HG03045 (cell line): ENCODE data around the gene KANSL1.

Source experiments
- ATAC-seq: cut with Tn5 transposase; IDR thresholded peaks from one replicate; pipeline ENCODE4 v1.9.1; 2021; ENCODE audit warnings: mild to moderate bottlenecking, moderate library complexity; ENCODE audit not compliant: unreplicated experiment

KANSL1 gene

GRCh38 chr17:45991341-45991740, 201.9 kb downstream of the KANSL1 start:
- ATAC-seq = no peak

- ATAC-seq = no peak
Observed at GRCh38 chr17:45990886-45991285, 202.3 kb downstream of the KANSL1 start.

GRCh38 chr17:45989759-45990158, 203.5 kb downstream of the KANSL1 start:
- no peak for ATAC-seq

DNA sequence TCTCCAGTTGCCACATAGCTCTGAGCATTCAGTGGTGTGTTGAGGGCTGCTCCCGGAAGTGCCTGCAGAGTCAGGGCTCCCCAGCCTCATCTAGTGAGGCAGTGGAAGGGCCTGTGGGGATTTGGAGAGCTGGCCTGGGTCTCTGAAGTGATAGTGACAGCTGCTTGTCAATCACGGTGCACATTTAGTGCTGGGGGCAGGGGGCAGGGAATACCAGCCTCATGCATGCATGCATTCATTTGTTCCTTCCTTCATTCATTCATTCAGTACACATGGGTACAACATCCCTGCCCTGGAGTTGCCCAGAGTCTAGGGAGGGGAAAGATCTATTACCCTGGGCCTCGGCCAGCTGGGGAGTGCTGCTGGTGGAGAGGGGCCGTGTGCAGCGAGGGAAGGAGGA, 205.5 kb downstream of the KANSL1 start:
- ATAC-seq = no peak

- no peak for ATAC-seq
Observed at GRCh38 chr17:45986056-45986455, 207.2 kb downstream of the KANSL1 start.

DNA sequence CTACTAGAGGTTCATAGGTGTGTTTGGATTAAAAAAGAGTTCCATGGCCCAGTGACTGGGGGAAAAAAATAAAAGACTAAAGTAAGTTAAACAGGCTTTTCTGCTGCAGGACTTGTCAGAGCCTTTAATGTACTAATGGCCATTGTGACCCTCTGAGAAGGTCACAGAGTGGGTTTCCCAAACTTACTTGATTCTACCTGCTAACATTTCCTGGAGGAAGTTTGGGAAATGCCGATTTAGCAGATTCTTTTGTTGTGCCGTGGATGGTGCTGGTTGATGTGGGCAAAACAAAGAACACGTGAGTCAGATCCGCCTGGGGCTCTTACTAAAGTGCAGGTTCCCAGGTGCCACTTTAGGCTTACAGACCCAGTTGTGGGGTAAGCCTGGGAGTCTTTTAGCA, 207.8 kb downstream of the KANSL1 start:
- ATAC-seq = no peak

- ATAC-seq = no peak
Observed at GRCh38 chr17:45984368-45984767, 208.9 kb downstream of the KANSL1 start.

GRCh38 chr17:45983614-45984310, 209.5 kb downstream of the KANSL1 start:
- no peak for ATAC-seq

DNA sequence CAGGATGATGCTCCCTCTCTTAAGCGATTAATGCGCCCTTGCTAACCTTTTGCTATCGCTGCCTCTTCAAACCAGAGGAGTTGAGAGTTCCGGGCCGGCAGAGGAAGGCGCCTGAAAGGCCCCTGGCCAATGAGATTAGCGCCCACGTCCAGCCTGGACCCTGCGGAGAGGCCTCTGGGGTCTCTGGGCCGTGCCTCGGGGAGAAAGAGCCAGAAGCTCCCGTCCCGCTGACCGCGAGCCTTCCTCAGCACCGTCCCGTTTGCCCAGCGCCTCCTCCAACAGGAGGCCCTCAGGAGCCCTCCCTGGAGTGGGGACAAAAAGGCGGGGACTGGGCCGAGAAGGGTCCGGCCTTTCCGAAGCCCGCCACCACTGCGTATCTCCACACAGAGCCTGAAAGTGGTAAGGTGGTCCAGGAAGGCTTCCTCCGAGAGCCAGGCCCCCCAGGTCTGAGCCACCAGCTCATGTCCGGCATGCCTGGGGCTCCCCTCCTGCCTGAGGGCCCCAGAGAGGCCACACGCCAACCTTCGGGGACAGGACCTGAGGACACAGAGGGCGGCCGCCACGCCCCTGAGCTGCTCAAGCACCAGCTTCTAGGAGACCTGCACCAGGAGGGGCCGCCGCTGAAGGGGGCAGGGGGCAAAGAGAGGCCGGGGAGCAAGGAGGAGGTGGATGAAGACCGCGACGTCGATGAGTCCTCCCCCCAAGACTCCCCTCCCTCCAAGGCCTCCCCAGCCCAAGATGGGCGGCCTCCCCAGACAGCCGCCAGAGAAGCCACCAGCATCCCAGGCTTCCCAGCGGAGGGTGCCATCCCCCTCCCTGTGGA, 210.2 kb downstream of the KANSL1 start:
- no peak for ATAC-seq

DNA sequence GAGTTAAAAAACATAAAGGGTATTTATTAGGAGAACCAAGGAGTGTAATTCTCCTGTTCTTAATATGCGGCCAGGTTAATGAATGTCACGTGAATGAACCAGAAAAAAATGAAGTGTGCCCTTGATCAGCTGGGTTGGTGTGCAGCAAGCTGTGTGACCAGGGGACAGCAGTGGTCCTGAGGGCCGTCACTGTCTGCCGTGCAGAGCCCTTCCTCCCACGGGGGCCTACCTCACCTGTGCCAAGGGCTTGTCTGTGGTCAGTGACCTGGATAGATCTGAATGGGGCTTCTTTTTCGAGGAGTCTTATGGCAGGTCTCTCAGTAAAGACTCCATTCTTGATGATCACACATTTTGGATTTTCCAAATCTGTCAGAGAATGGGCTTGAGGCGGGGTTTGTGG, 211.9 kb downstream of the KANSL1 start:
- no peak for ATAC-seq

GRCh38 chr17:45980855-45981254, 212.4 kb downstream of the KANSL1 start:
- ATAC-seq = no peak
